K562 (cell line): ENCODE results near the gene PGK2. TPM values are rescaled to one million over a fixed set of nuclear protein-coding genes. Genes with fewer than 3 reads are reported as not detected.

Experiments used
- ATF1 ChIP-seq, 2 experiments: fragments of 450-650 bp in 1 of 2; IDR thresholded peaks; 2 replicates each; pipeline ENCODE4 v1.6.1; 2016; ENCODE audit warnings: missing compliant biosample characterization in 1 of 2, missing genetic modification characterization in 1 of 2
- CBFA2T3 ChIP-seq: fragments of 450-650 bp; IDR thresholded peaks from 2 replicates; pipeline ENCODE4 v1.6.1; 2017
- CBX5 ChIP-seq: IDR thresholded peaks from 2 replicates; pipeline ENCODE4 v1.6.1; 2014; ENCODE audit warnings: low read depth, borderline replicate concordance
- CUX1 ChIP-seq: fragments of 200-800 bp; sonication (Bioruptor generic); IDR thresholded peaks from 2 replicates; pipeline ENCODE4 v1.6.1; 2016; ENCODE audit warnings: missing genetic modification characterization, missing compliant biosample characterization
- DACH1 ChIP-seq: fragments of 450-650 bp; IDR thresholded peaks from 2 replicates; pipeline ENCODE4 v1.6.1; 2018; ENCODE audit not compliant: partially characterized antibody
- EP400 ChIP-seq: fragments of 450-650 bp; IDR thresholded peaks from 2 replicates; pipeline ENCODE4 v1.6.1; 2017; ENCODE audit warnings: antibody characterized with exemption, mild to moderate bottlenecking, moderate library complexity
- FOXJ2 ChIP-seq: fragments of 200-800 bp; sonication (Bioruptor generic); IDR thresholded peaks from 2 replicates; pipeline ENCODE4 v1.6.1; 2016; ENCODE audit warnings: missing genetic modification characterization, missing compliant biosample characterization
- HDAC2 ChIP-seq: fragments of 450-650 bp; IDR thresholded peaks from 2 replicates; pipeline ENCODE4 v1.6.1; 2016; ENCODE audit warnings: mild to moderate bottlenecking
- HMBOX1 ChIP-seq: sonication (generic); IDR thresholded peaks from 2 replicates; pipeline ENCODE4 v1.6.1; 2016
- JUNB ChIP-seq: fragments of 450-650 bp; formaldehyde crosslinking; conservative IDR thresholded peaks from 2 replicates; pipeline ENCODE4 v1.4.0; 2020; ENCODE audit warnings: mild to moderate bottlenecking
- KDM2B ChIP-seq: fragments of 250-450 bp; sonication (Bioruptor Pico); IDR thresholded peaks from 2 replicates; pipeline ENCODE4 v1.8.0; 2021; ENCODE audit warnings: mild to moderate bottlenecking, moderate library complexity
- KLF16 ChIP-seq: IDR thresholded peaks from 2 replicates; pipeline ENCODE4 v1.6.1; 2016; ENCODE audit warnings: antibody characterized with exemption
- MEF2A ChIP-seq: IDR thresholded peaks from 2 replicates; pipeline ENCODE4 v1.6.1; 2011; ENCODE audit warnings: low read depth, mild to moderate bottlenecking, low read length, moderate library complexity; ENCODE audit not compliant: control insufficient read depth
- NCOA2 ChIP-seq, 2 experiments: fragments of 450-650 bp; IDR thresholded peaks; 2 replicates each; pipeline ENCODE4 v1.6.1; 2018; ENCODE audit warnings: mild to moderate bottlenecking in 2 of 2, moderate library complexity in 1 of 2; ENCODE audit not compliant: partially characterized antibody in 2 of 2
- NR2F6 ChIP-seq: fragments of 450-650 bp; formaldehyde crosslinking; IDR thresholded peaks from 2 replicates; pipeline ENCODE4 v1.4.0; 2020; ENCODE audit warnings: mild to moderate bottlenecking
- PKNOX1 ChIP-seq: fragments of 450-650 bp; IDR thresholded peaks from 2 replicates; pipeline ENCODE4 v1.6.1; 2016
- RBM15 ChIP-seq: fragments of 200-400 bp; formaldehyde crosslinking; IDR thresholded peaks from 2 replicates; pipeline ENCODE4 v1.6.1; 2018; ENCODE audit warnings: mild to moderate bottlenecking, low read length, moderate library complexity; ENCODE audit not compliant: insufficient read depth
- SMARCE1 ChIP-seq: fragments of 450-650 bp; IDR thresholded peaks from 2 replicates; pipeline ENCODE4 v1.7.1; 2016; ENCODE audit warnings: mild to moderate bottlenecking
- SOX6 ChIP-seq: fragments of 450-650 bp; IDR thresholded peaks from 2 replicates; pipeline ENCODE4 v1.6.1; 2014; ENCODE audit warnings: mild to moderate bottlenecking
- STAG1 ChIP-seq: sonication (generic); formaldehyde crosslinking; IDR thresholded peaks from 2 replicates; pipeline ENCODE4 v1.5.0; 2020; ENCODE audit warnings: missing genetic modification reagents, borderline replicate concordance
- TBP ChIP-seq: optimal IDR thresholded peaks from 2 replicates; pipeline ENCODE3; 2011; ENCODE audit warnings: low read depth, low read length, improper control_type of control experiment
- TEAD4 ChIP-seq, 2 experiments: sonication (generic) in 1 of 2; formaldehyde crosslinking in 1 of 2; IDR thresholded peaks; 2 replicates each; pipeline versions ENCODE4 v1.6.1 to v1.8.0; 2012 to 2022; ENCODE audit warnings: borderline replicate concordance in 1 of 2, inconsistent platforms in 1 of 2, low read length in 1 of 2, mild to moderate bottlenecking in 1 of 2, missing genetic modification reagents in 1 of 2
- ZNF431 ChIP-seq: sonication (generic); formaldehyde crosslinking; IDR thresholded peaks from 2 replicates; pipeline ENCODE4 v1.8.0; 2022; ENCODE audit warnings: mild to moderate bottlenecking, missing genetic modification reagents
- polyA plus RNA-seq, 8 experiments: library from polyadenylated mRNA; depleted of rRNA in 4 of 8; stranded (reverse) in 5 of 8; unstranded in 3 of 8; fragments of >200 nt; fragmentation: Nextera tagmentation in 2 of 8; fragmentation: Illumina TruSeq in 1 of 8; extraction: Ambion mirVana in 2 of 8; extraction: Trizol in 1 of 8; gene quantifications; 2 replicates each; pipeline versions ENCODE4 v1.2.1 to v1.2.3, GENCODE V29; 2011 to 2014; ENCODE audit warnings: inconsistent platforms in 1 of 8, missing spikeins in 1 of 8
- total RNA-seq, 7 experiments: library from RNA; depleted of rRNA in 6 of 7; stranded (reverse); fragments of >200 nt in 6 of 7; fragmentation: Illumina TruSeq in 2 of 7; extraction: Trizol in 2 of 7; gene quantifications; 2 replicates each; pipeline versions ENCODE4 v1.2.1 to v1.2.3, GENCODE V29; 2011 to 2021; ENCODE audit warnings: low replicate concordance in 1 of 7

Gene PGK2
- total and polyA plus RNA-seq, 9 of the 15 experiments (the other 6 are each of a cell fraction or from before 2014, with no cell fraction given) = not detected

DNA sequence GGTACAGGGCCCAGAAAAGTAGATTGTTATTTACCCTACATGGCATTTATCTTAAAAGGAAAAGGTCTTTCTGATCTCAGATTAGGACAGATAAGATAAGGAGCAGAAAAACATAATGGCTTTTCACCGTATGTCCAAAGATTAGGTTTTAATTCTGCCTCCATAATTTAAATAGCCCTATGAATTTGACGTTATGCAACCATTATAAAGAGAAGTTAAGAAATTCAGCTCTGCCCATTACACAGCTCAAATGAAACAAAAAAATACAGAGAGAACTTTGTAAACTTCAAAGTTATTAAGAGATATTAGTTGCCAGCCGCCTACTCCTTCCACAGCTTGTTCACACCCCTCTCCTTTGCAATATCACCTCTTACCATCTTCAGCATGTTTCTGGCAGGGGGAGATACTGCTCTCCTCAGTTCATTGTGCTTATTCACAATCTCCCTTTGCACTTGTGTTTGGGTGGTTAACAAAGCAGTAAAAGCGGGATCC is 51.0 kb downstream of the PGK2 start (continued):
- TF ChIP-seq CUX1 (CRISPR knock-in tag) (no peak), DACH1 (peak; percentile 95), NCOA2 (IDR thresholded peaks at IDR 0.05; ENCODE audit: partially characterized antibody in 2 of 2) (peak; percentile 39 to 61), HDAC2 (peak; percentile 73; the same call in 1 of the 2 replicates), PKNOX1 (no peak), KLF16 (peak; percentile 79), KDM2B (no peak), CBX5 (peak; percentile 76; the same call in 1 of the 2 replicates), ATF1 (CRISPR knock-in tag; IDR thresholded peaks at IDR 0.05) (no peak), ATF1 (tag; IDR thresholded peaks at IDR 0.05) (peak; percentile 41; the same call in 1 of the 2 replicates), MEF2A (no peak), STAG1 (CRISPR knock-in tag) (no peak), FOXJ2 (tag) (peak; percentile 92), JUNB (no peak), TEAD4 (IDR thresholded peaks at IDR 0.05; ENCODE audit: low read length) (peak; percentile 96), TEAD4 (CRISPR knock-in tag; IDR thresholded peaks at IDR 0.05; ENCODE audit: borderline replicate concordance) (no peak), ZNF431 (no peak), RBM15 (no peak), CBFA2T3 (peak; percentile 94), HMBOX1 (peak; percentile 42; the same call in 1 of the 2 replicates), SOX6 (peak; percentile 96), NR2F6 (CRISPR knock-in tag) (no peak), SMARCE1 (peak; percentile 93), TBP (no peak), EP400 (peak; percentile 49)
